Hematopoietic multipotent progenitor cell treated with erythropoietin and hydrocortisone succinate and interleukin-3 and kit ligand, for 6 days (in vitro differentiated cells): ENCODE measurements around the gene PTTG1IP.

Experiments
- DNase-seq: peaks from one replicate; pipeline ENCODE4 v3.0.0-alpha.2; 2015

Gene PTTG1IP

GRCh38 chr21:44862869-44863685 is 10.4 kb downstream of the PTTG1IP start:
- no peak for DNase-seq

- no peak for DNase-seq
Observed at GRCh38 chr21:44858791-44859190, 14.7 kb downstream of the PTTG1IP start.

GRCh38 chr21:44858291-44858690 is 15.2 kb downstream of the PTTG1IP start:
- DNase-seq, result no peak

- no peak for DNase-seq
Observed at GRCh38 chr21:44857127-44857892, 16.2 kb downstream of the PTTG1IP start.

GRCh38 chr21:44856131-44856530 is 17.4 kb downstream of the PTTG1IP start:
- no peak for DNase-seq

- DNase-seq, result no peak
Observed at GRCh38 chr21:44855572-44855971, 17.9 kb downstream of the PTTG1IP start.

- DNase-seq, result peak; percentile 100
Observed at GRCh38 chr21:44854664-44855446, 18.6 kb downstream of the PTTG1IP start.

GRCh38 chr21:44854391-44854663 is 19.2 kb downstream of the PTTG1IP start:
- DNase-seq, result peak; percentile 87

GRCh38 chr21:44853601-44854390 is 19.7 kb downstream of the PTTG1IP start:
- peak; percentile 87 for DNase-seq

- no peak for DNase-seq
Observed at GRCh38 chr21:44850905-44851657, 22.4 kb downstream of the PTTG1IP start.

GRCh38 chr21:44850208-44850800 is 23.2 kb downstream of the PTTG1IP start:
- DNase-seq, result no peak

- no peak for DNase-seq
Observed at GRCh38 chr21:44849616-44850130, 23.8 kb downstream of the PTTG1IP start.

GRCh38 chr21:44848821-44849521 is 24.5 kb downstream of the PTTG1IP start:
- no peak for DNase-seq

- no peak for DNase-seq
Observed at GRCh38 chr21:44847261-44848056, 26.0 kb downstream of the PTTG1IP start.

- peak; percentile 81 for DNase-seq
Observed at GRCh38 chr21:44846485-44847260, 26.8 kb downstream of the PTTG1IP start.

GRCh38 chr21:44846224-44846484 is 27.3 kb downstream of the PTTG1IP start:
- DNase-seq, result no peak

GRCh38 chr21:44845418-44846223 is 27.9 kb downstream of the PTTG1IP start:
- DNase-seq, result peak; percentile 85

- DNase-seq, result no peak
Observed at GRCh38 chr21:44844256-44844655, 29.2 kb downstream of the PTTG1IP start.
